Thymus (tissue), 2 donors: ENCODE results near the gene IKZF3. TPM values are rescaled to one million over a fixed set of nuclear protein-coding genes. Genes with fewer than 3 reads are reported as not detected.

Experiments used
- polyA plus RNA-seq: library from polyadenylated mRNA; stranded (reverse); fragments of 200-250 nt; gene quantifications from one replicate; pipeline ENCODE4 v1.2.3, GENCODE V29; 2013
- total RNA-seq: library from RNA; stranded (reverse); fragments of 120-200 nt; gene quantifications from one replicate; pipeline ENCODE4 v1.2.4, GENCODE V29; 2013
- donor health status: healthy.

Gene IKZF3
- total and polyA plus RNA-seq, 2 donors, result 23.9 to 31.5 TPM

Other genes starting within 250 kb of the IKZF3 start
- 1.8 TPM for gene PPP1R1B, start 237.4 kb downstream of the IKZF3 start, total RNA-seq
- gene PPP1R1B, start 237.4 kb downstream of the IKZF3 start, polyA plus RNA-seq, result 1.3 TPM
- gene STARD3, start 227.2 kb downstream of the IKZF3 start, total RNA-seq, result 15.1 TPM
- 113 TPM for gene STARD3, start 227.2 kb downstream of the IKZF3 start, polyA plus RNA-seq
- 0.28 TPM for gene TCAP, start 199.0 kb downstream of the IKZF3 start, total RNA-seq
- 1.7 TPM for gene TCAP, start 199.0 kb downstream of the IKZF3 start, polyA plus RNA-seq
- gene PNMT, start 195.9 kb downstream of the IKZF3 start, total RNA-seq, result 0.38 TPM
- gene PNMT, start 195.9 kb downstream of the IKZF3 start, polyA plus RNA-seq, result 2.9 TPM
- 6.6 TPM for gene PGAP3, start 176.3 kb downstream of the IKZF3 start, total RNA-seq
- gene PGAP3, start 176.3 kb downstream of the IKZF3 start, polyA plus RNA-seq, result 18.5 TPM
- 6.1 TPM for gene ERBB2, start 164.2 kb downstream of the IKZF3 start, total RNA-seq
- gene ERBB2, start 164.2 kb downstream of the IKZF3 start, polyA plus RNA-seq, result 14.3 TPM
- 56.4 TPM for gene MIEN1, start 133.8 kb downstream of the IKZF3 start, total RNA-seq
- 84.3 TPM for gene MIEN1, start 133.8 kb downstream of the IKZF3 start, polyA plus RNA-seq
- gene GRB7, start 126.4 kb downstream of the IKZF3 start, total RNA-seq, result 1.3 TPM
- 4.1 TPM for gene GRB7, start 126.4 kb downstream of the IKZF3 start, polyA plus RNA-seq
- not detected for gene ZPBP2, start 3.9 kb upstream of the IKZF3 start, total RNA-seq
- 0.11 TPM for gene ZPBP2, start 3.9 kb upstream of the IKZF3 start, polyA plus RNA-seq
- gene GSDMB, start 54.3 kb upstream of the IKZF3 start, total RNA-seq, result 13.2 TPM
- 122 TPM for gene GSDMB, start 54.3 kb upstream of the IKZF3 start, polyA plus RNA-seq
- gene ORMDL3, start 63.3 kb upstream of the IKZF3 start, total RNA-seq, result 170 TPM
- 67.6 TPM for gene ORMDL3, start 63.3 kb upstream of the IKZF3 start, polyA plus RNA-seq
- gene LRRC3C, start 63.4 kb upstream of the IKZF3 start, total RNA-seq, result not detected
- gene LRRC3C, start 63.4 kb upstream of the IKZF3 start, polyA plus RNA-seq, result 0.05 TPM
- 0.57 TPM for gene GSDMA, start 98.7 kb upstream of the IKZF3 start, total RNA-seq
- gene GSDMA, start 98.7 kb upstream of the IKZF3 start, polyA plus RNA-seq, result 1.7 TPM
- 71.8 TPM for gene PSMD3, start 116.5 kb upstream of the IKZF3 start, total RNA-seq
- 48.1 TPM for gene PSMD3, start 116.5 kb upstream of the IKZF3 start, polyA plus RNA-seq
- gene CSF3, start 151.1 kb upstream of the IKZF3 start, total RNA-seq, result 0.09 TPM
- gene CSF3, start 151.1 kb upstream of the IKZF3 start, polyA plus RNA-seq, result 1.3 TPM
- gene MED24, start 190.1 kb upstream of the IKZF3 start, total RNA-seq, result 22.2 TPM
- gene MED24, start 190.1 kb upstream of the IKZF3 start, polyA plus RNA-seq, result 49.5 TPM
- gene THRA, start 198.7 kb upstream of the IKZF3 start, total RNA-seq, result 9.9 TPM
- 14.3 TPM for gene THRA, start 198.7 kb upstream of the IKZF3 start, polyA plus RNA-seq
- 0.85 TPM for gene NR1D1, start 236.3 kb upstream of the IKZF3 start, total RNA-seq
- gene NR1D1, start 236.3 kb upstream of the IKZF3 start, polyA plus RNA-seq, result 3.2 TPM